ENCODE data around the gene BDKRB2.

DNA sequence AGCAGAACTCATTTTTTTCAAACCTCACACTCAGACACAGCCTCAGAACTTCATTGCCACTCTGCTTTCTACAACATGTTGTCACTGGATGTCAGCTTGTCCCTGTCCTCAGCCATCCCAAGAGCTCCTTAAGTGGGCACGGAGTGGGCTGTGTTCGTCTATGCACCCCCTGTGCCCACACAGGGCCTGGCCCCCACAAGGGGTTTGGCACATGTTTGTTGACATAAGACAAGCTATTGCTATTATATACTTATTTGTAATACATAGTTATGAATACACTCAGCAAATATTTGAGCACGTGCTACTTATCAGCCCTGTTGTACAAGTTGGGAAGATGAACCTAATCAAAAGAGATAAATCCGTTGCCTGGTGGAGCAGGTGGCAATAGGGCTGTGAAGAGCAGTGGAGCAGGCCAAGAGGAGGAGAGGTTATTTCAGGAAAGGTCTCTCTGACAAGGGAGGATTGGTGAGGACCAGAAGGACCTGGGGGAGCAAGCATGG is 47.1 kb downstream of the BDKRB2 start:
- TF ChIP-seq POLR2A (IDR thresholded peaks at IDR 0.05), result no peak
- TF ChIP-seq, protein P1, sequence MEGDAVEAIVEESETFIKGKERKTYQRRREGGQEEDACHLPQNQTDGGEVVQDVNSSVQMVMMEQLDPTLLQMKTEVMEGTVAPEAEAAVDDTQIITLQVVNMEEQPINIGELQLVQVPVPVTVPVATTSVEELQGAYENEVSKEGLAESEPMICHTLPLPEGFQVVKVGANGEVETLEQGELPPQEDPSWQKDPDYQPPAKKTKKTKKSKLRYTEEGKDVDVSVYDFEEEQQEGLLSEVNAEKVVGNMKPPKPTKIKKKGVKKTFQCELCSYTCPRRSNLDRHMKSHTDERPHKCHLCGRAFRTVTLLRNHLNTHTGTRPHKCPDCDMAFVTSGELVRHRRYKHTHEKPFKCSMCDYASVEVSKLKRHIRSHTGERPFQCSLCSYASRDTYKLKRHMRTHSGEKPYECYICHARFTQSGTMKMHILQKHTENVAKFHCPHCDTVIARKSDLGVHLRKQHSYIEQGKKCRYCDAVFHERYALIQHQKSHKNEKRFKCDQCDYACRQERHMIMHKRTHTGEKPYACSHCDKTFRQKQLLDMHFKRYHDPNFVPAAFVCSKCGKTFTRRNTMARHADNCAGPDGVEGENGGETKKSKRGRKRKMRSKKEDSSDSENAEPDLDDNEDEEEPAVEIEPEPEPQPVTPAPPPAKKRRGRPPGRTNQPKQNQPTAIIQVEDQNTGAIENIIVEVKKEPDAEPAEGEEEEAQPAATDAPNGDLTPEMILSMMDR (IDR thresholded peaks at IDR 0.05), result no peak
